Spleen (tissue), 11 donors: ENCODE data around the gene PDCD10. TPM values are rescaled to one million over a fixed set of nuclear protein-coding genes. Genes with fewer than 3 reads are reported as not detected.

ENCODE experiments used
- DNase-seq: peaks from one replicate; pipeline ENCODE4 v3.0.0-alpha.2; 2020
- H3K27ac ChIP-seq, 8 donors: fragments of 200-600 bp; sonication (generic) in 7 of 8; 1 replicate in 4 of 8; 2 replicates in 4 of 8; pipeline versions ENCODE4 v1.5.0 to v1.8.0; 2016 to 2021; ENCODE audit warnings: inconsistent platforms in 4 of 8, mild to moderate bottlenecking in 4 of 8, moderate library complexity in 1 of 8
- H3K27me3 ChIP-seq, 7 donors: fragments of 200-600 bp; sonication (generic) in 6 of 7; replicated peaks in 1 of 7; 1 replicate in 4 of 7; 2 replicates in 3 of 7; pipeline versions ENCODE4 v1.5.0 to v1.8.0; 2016 to 2021; ENCODE audit warnings: inconsistent platforms in 3 of 7, mild to moderate bottlenecking in 1 of 7
- H3K36me3 ChIP-seq, 6 donors: fragments of 200-600 bp; sonication (generic) in 5 of 6; 1 replicate in 4 of 6; 2 replicates in 2 of 6; pipeline versions ENCODE4 v1.5.0 to v1.8.0; 2016 to 2021; ENCODE audit warnings: inconsistent platforms in 2 of 6
- H3K4me1 ChIP-seq, 6 donors: fragments of 200-600 bp; sonication (generic) in 5 of 6; 1 replicate in 3 of 6; 2 replicates in 3 of 6; pipeline versions ENCODE4 v1.5.0 to v1.8.0; 2016 to 2021; ENCODE audit warnings: inconsistent platforms in 3 of 6
- H3K4me3 ChIP-seq, 8 donors: fragments of 200-600 bp; sonication (generic) in 7 of 8; 1 replicate in 4 of 8; 2 replicates in 4 of 8; pipeline versions ENCODE4 v1.5.0 to v1.8.0; 2016 to 2021; ENCODE audit warnings: inconsistent platforms in 4 of 8, mild to moderate bottlenecking in 4 of 8, moderate library complexity in 2 of 8
- H3K9me3 ChIP-seq, 8 donors: fragments of 200-600 bp; sonication (generic) in 7 of 8; 1 replicate in 4 of 8; 2 replicates in 4 of 8; pipeline versions ENCODE4 v1.5.0 to v1.8.0; 2016 to 2021; ENCODE audit warnings: inconsistent platforms in 4 of 8
- CTCF ChIP-seq, 11 experiments: fragments of 200-600 bp in 7 of 11; fragments of 450-650 bp in 4 of 11; sonication (generic) in 4 of 11; IDR thresholded peaks in 8 of 11; conservative IDR thresholded peaks in 3 of 11; 1 replicate in 7 of 11; 2 replicates in 4 of 11; pipeline versions ENCODE4 v1.4.0 to v1.8.0; 2016 to 2021; ENCODE audit warnings: antibody characterized with exemption in 11 of 11, inconsistent platforms in 4 of 11, mild to moderate bottlenecking in 1 of 11
- POLR2A ChIP-seq, 3 donors: fragments of 450-650 bp; IDR thresholded peaks; one replicate each; pipeline ENCODE4 v1.5.1; 2017; ENCODE audit warnings: antibody characterized with exemption in 3 of 3, mild to moderate bottlenecking in 1 of 3
- POLR2AphosphoS5 ChIP-seq, 3 donors: sonication (generic); formaldehyde crosslinking; IDR thresholded peaks; one replicate each; pipeline ENCODE4 v1.5.1; 2017; ENCODE audit warnings: antibody characterized with exemption in 3 of 3
- WGBS, 5 donors: extraction: QIAGEN DNeasy Blood & Tissue Kit in 3 of 5; methylation state at CpG; one replicate each; pipeline versions ENCODE4 v1.1.5 to v1.1.7; 2013 to 2018; 5-methylcytosine and 5-hydroxymethylcytosine counted together
- intact Hi-C: fragments of 100-400 bp; cut with DNase I; formaldehyde crosslinking; loops from one replicate; pipeline ENCODE4 v1.15.0; 2023; ENCODE audit warnings: low total_unique reads
- polyA plus RNA-seq, 3 donors: library from polyadenylated mRNA; stranded (reverse); fragments of 200-250 nt; gene quantifications; one replicate each; pipeline ENCODE4 v1.2.1, GENCODE V29; 2013
- total RNA-seq, 7 donors: library from RNA; depleted of rRNA in 3 of 7; stranded (reverse); fragments of >200 nt in 3 of 7; fragmentation: NEBNext Ultra II Directional in 4 of 7; extraction: Animal tissue kit (Norgen Biotek cat#: 25700) in 4 of 7; gene quantifications; one replicate each; pipeline versions ENCODE4 v1.1.0 to v1.2.1, GENCODE V29; 2016 to 2021
- donor health status: healthy with polysubstance abuse.
- donor health status: DM: no; HTN: no; CAD: no; lungs with moderate emphysema.
- donor health status: DM: no; HTN: no; CAD: no.
- donor health status: Bipolar disorder and iron deficiency.
- donor health status: healthy.
- donor health status: DM: no; HTN: no; CAD: no.
- donor health status: DM: yes; HTN: yes; CAD: no.

PDCD10 gene
- total and polyA plus RNA-seq, 10 donors = 25.5 to 94.5 (median 51.0) TPM

DNA sequence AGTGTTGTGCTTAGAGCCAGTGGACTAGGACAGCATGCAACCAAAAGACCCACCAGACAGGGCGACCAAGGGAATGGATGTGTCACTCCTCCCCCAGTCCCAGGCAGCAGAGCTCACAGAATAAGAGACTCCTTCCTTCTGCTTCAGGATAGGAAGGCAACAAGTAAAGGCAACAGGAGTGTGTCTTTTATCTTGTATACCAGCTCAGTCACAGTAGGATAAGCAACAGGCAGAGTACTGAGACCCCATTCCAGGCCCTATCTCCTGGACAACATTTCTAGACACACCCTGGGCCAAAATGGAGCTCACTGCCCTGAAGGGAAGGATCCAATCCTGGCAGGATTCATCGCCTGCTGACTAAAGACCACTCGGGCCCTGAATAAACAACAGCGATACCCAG lies 25.0 kb downstream of the PDCD10 start:
- Histone ChIP-seq H3K27me3 (no peaks in the 10 kb centered on the region), H3K9me3 (no peaks in the 10 kb centered on the region), H3K27ac (no peak overlapping the region), H3K4me1 (peaks cover 0 to 28% (median 2%) of the 10 kb centered on the region in 6 donors), H3K36me3 (peaks cover 0 to 77% (median 24%) of the 10 kb centered on the region in 6 donors), H3K4me3 (no peak overlapping the region)
- TF ChIP-seq CTCF (IDR thresholded peaks at IDR 0.05 in 8 of 11, conservative IDR thresholded peaks at IDR 0.05 in 3 of 11) (no peak), POLR2A (IDR thresholded peaks at IDR 0.05) (no peak), POLR2AphosphoS5 (IDR thresholded peaks at IDR 0.05) (no peak)
- intact Hi-C loops = no loop called here
- DNase-seq = no peak
- 74 to 95% (median 87%) methylated on average over 4 of the region's 4 CpGs for WGBS, 5 donors

DNA sequence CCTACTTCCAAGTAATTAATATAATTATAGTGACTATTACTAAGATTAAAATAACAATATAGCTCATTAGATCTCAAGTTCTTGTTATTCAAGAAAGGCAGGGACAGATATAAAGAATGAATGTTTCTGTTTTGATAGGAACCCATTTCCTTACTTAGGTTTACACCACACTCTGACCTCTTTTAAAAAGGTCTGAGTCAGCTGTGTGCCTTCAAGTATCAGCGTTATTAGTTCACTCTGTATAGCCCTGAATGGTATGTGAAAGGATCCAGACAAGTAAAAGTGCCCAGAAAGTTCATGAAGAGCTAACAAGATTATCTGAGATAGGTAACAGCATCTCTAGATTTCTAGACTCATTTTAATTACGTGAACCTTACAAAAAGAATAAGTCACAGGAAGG lies 28.9 kb downstream of the PDCD10 start:
- H3K4me3 ChIP-seq = no peak overlapping the region
- intact Hi-C loops = no loop called here
- H3K36me3 ChIP-seq = peaks cover 0 to 96% (median 36%) of the 10 kb centered on the region in 6 donors
- peaks cover 0 to 16% (median 2%) of the 10 kb centered on the region in 6 donors for H3K4me1 ChIP-seq
- H3K9me3 ChIP-seq = no peaks in the 10 kb centered on the region
- H3K27ac ChIP-seq = no peak overlapping the region
- TF ChIP-seq POLR2AphosphoS5 (IDR thresholded peaks at IDR 0.05) = no peak
- TF ChIP-seq POLR2A (IDR thresholded peaks at IDR 0.05) = no peak
- TF ChIP-seq CTCF (IDR thresholded peaks at IDR 0.05 in 8 of 11, conservative IDR thresholded peaks at IDR 0.05 in 3 of 11) = no peak
- no peak for DNase-seq
- 68 to 86% (median 80%) methylated on average over 2 of the region's 2 CpGs for WGBS, 5 donors
- H3K27me3 ChIP-seq = no peaks in the 10 kb centered on the region

GRCh38 chr3:167700926-167701325 lies 33.8 kb downstream of the PDCD10 start:
- WGBS, 5 donors = 95 to 100% (median 98%) methylated on average over 2 of the region's 2 CpGs
- intact Hi-C loops = no loop called here
- no peaks in the 10 kb centered on the region for H3K27me3 ChIP-seq

DNA sequence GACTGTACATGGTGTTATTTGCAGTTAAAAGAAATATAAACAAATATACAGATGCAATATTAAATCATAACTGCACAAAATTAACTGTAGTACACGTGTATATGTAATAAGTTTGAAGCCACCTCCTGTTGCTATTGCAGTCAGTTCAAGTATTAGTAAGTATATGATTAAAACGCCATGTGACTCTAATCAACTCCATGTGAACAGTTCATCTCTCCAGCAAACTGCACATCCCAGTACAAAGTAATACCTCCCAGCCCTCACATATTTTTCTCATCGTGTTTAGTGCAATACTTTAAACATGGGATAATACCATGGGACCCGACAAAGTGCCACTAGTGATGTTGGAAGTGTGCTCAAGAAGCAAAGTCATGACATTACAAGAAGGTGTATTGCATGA lies 34.6 kb downstream of the PDCD10 start:
- intact Hi-C loops = no loop called here
- Histone ChIP-seq H3K4me1 (peaks cover 0 to 13% (median 4%) of the 10 kb centered on the region in 6 donors), H3K4me3 (no peak overlapping the region), H3K36me3 (peaks cover 0 to 91% (median 30%) of the 10 kb centered on the region in 6 donors), H3K27me3 (no peaks in the 10 kb centered on the region), H3K9me3 (no peaks in the 10 kb centered on the region), H3K27ac (no peak overlapping the region)
- no peak for TF ChIP-seq POLR2AphosphoS5 (IDR thresholded peaks at IDR 0.05)
- no peak for TF ChIP-seq CTCF (IDR thresholded peaks at IDR 0.05 in 8 of 11, conservative IDR thresholded peaks at IDR 0.05 in 3 of 11)
- no peak for TF ChIP-seq POLR2A (IDR thresholded peaks at IDR 0.05)
- no peak for DNase-seq
- WGBS, 5 donors = 76 to 99% (median 97%) methylated on average over 4 of the region's 4 CpGs

More at GRCh38 chr3:167700926-167701325, 33.8 kb downstream of the PDCD10 start:
- DNase-seq = no peak
- Histone ChIP-seq H3K4me1 (peaks cover 0 to 16% (median 6%) of the 10 kb centered on the region in 6 donors), H3K9me3 (no peaks in the 10 kb centered on the region), H3K36me3 (peaks cover 0 to 87% (median 25%) of the 10 kb centered on the region in 6 donors), H3K27ac (no peak overlapping the region), H3K4me3 (no peak overlapping the region)
- TF ChIP-seq CTCF (IDR thresholded peaks at IDR 0.05 in 8 of 11, conservative IDR thresholded peaks at IDR 0.05 in 3 of 11) (no peak), POLR2AphosphoS5 (IDR thresholded peaks at IDR 0.05) (no peak), POLR2A (IDR thresholded peaks at IDR 0.05) (no peak)
